ENCODE results near the gene CD274. TPM values are rescaled to one million over a fixed set of nuclear protein-coding genes. Genes with fewer than 3 reads are reported as not detected.
"Not testable (repeated sequence)": the region's sequence is repeated elsewhere in the genome, so short reads cannot be mapped to it uniquely, and the experiment has no call there.

The CD274 gene
- total and polyA plus RNA-seq, 2 donors (not counting 3 experiments of a cell fraction or from before 2014, with no cell fraction given), result 25.4 to 26.8 TPM

DNA sequence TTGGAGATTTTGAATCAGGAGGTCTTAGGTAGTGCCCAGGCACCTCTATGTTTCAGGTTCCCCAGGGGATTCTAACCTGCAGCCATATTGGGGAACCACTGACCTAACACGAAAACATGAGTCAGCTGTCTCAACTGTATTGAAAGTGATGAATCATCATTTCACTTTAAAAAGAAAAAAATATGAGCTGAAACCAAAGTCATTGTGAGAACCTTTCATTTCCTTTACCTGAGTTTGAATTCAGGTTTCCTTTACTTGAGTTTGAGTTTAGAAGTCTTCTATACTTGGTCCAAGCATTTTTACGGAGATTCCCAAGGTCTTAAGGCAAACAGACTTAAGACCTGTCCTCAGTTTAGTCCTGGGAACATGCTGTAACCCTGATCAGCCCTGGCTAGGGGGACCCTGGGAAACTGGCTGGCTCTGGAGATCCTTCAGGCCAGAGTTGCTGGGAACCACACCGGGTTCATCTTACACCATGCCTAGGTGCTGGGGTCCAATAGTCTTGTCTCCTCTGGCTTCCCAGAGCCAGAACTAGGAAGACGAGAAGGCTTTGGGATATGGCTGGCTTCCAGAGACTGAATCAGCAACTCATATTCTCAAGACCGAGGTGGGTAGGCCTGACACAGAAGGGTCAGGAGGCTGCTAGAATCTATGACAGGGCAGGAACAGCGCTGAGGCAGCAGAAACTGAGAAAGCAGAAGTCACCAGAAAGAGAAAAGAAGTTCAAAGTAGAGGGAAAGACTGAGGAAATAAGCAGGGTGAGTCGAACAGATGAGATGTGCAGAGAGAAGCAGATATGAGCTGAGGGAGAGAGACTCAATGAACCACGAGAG, 43.6 kb downstream of the CD274 start:
- TF ChIP-seq MYC (IDR thresholded peaks at IDR 0.05; ENCODE audit: low read depth, low read length) (no peak), FOS (IDR thresholded peaks at IDR 0.05; ENCODE audit: borderline replicate concordance, insufficient read depth, low read length) (peak; percentile 54), JUN (IDR thresholded peaks at IDR 0.05; ENCODE audit: borderline replicate concordance, insufficient read depth, insufficient read length, low read depth) (peak; percentile 70)
- CTCF ChIA-PET, result interaction anchor here (0.6 to 2.2 kb wide), 3 partner anchors 11 to 305 kb away, joined by 3 to 6 read pairs (median 3); no protein-coding TSS in a partner anchor
- Histone ChIP-seq H3K27ac (ENCODE audit: insufficient read depth, low read depth, low read length) (peak overlapping the region; percentile 92), H3K4me3 (replicated peaks in 1 of 3; ENCODE audit: insufficient read depth in 1 of 3, low read depth in 1 of 3, low read length in 3 of 3) (no peak overlapping the region), H3K9ac (replicated peaks; ENCODE audit: extremely low read depth, insufficient read depth, low read length) (peak overlapping the region; percentile 38), H2AFZ (ENCODE audit: low read depth, low read length) (peak overlapping the region; percentile 78), H4K20me1 (replicated peaks; ENCODE audit: control insufficient read depth, extremely low read depth, insufficient read depth, low read length) (no peaks in the 10 kb centered on the region), H3K9me1 (replicated peaks; ENCODE audit: control insufficient read depth, extremely low read depth, insufficient read depth, low read length) (no peaks in the 10 kb centered on the region), H3K4me2 (ENCODE audit: insufficient read depth, low read length) (no peak overlapping the region), H3K79me2 (ENCODE audit: control insufficient read depth, insufficient read depth, low read length) (no peaks in the 10 kb centered on the region), H3K9me3 (replicated peaks; ENCODE audit: control insufficient read depth, insufficient read depth, low read length) (no peaks in the 10 kb centered on the region), H3K36me3 (ENCODE audit: control insufficient read depth in 2 of 2, extremely low read depth in 1 of 2, insufficient read depth in 2 of 2, low read length in 2 of 2) (no peaks in the 10 kb centered on the region), H3K4me1 (ENCODE audit: control insufficient read depth, extremely low read depth, insufficient read depth, low read length) (peaks cover 30% of the 10 kb centered on the region), H3K27me3 (ENCODE audit: control insufficient read depth in 2 of 2, insufficient read depth in 2 of 2, low read length in 2 of 2) (no peaks in the 10 kb centered on the region)
- dilution Hi-C loops (cut with MboI; ENCODE audit: extremely low pct_ligation_motif_present, low sequenced_read_pairs) (no loop called here), intact Hi-C loops (cut with micrococcal nuclease) (no loop called here)
- BruUV-seq (replicated peaks), result no TSS peak
- DNase-seq (ENCODE audit: low read depth, low spot score), result peak; percentile 70
- FAIRE-seq, result peak; percentile 65
- POLR2A ChIA-PET, result interaction anchor here (1.1 kb wide), 1 partner anchor 44 kb away, joined by 4 read pairs; the partner anchor contains the start of gene CD274

DNA sequence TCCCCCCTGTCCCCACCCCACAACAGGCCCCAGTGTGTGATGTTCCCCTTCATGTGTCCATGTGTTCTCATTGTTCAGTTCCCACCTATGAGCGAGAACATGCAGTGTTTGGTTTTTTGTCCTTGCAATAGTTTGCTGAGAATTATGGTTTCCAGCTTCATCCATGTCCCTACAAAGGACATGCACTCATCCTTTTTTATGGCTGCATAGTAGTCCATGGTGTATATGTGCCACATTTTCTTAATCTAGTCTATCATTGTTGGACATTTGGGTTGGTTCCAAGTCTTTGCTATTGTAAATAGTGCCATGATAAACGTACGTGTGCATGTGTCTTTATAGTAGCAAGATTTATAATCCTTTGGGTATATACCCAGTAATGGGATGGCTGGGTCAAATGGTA, 44.4 kb downstream of the CD274 start:
- H3K27ac ChIP-seq (ENCODE audit: insufficient read depth, low read depth, low read length); H3K9me3 ChIP-seq (replicated peaks; ENCODE audit: control insufficient read depth, insufficient read depth, low read length); DNase-seq (ENCODE audit: low read depth, low spot score); H3K27me3 ChIP-seq (ENCODE audit: control insufficient read depth in 2 of 2, insufficient read depth in 2 of 2, low read length in 2 of 2); BruUV-seq (replicated peaks); H3K9ac ChIP-seq (replicated peaks; ENCODE audit: extremely low read depth, insufficient read depth, low read length); intact Hi-C loops (cut with micrococcal nuclease); H3K36me3 ChIP-seq (ENCODE audit: control insufficient read depth in 2 of 2, extremely low read depth in 1 of 2, insufficient read depth in 2 of 2, low read length in 2 of 2); H3K4me3 ChIP-seq (replicated peaks in 1 of 3; ENCODE audit: insufficient read depth in 1 of 3, low read depth in 1 of 3, low read length in 3 of 3); H3K4me2 ChIP-seq (ENCODE audit: insufficient read depth, low read length); H3K79me2 ChIP-seq (ENCODE audit: control insufficient read depth, insufficient read depth, low read length); H3K9me1 ChIP-seq (replicated peaks; ENCODE audit: control insufficient read depth, extremely low read depth, insufficient read depth, low read length); FAIRE-seq; H2AFZ ChIP-seq (ENCODE audit: low read depth, low read length); dilution Hi-C loops (cut with MboI; ENCODE audit: extremely low pct_ligation_motif_present, low sequenced_read_pairs); H4K20me1 ChIP-seq (replicated peaks; ENCODE audit: control insufficient read depth, extremely low read depth, insufficient read depth, low read length); POLR2A ChIA-PET: not testable (repeated sequence)
- CTCF ChIA-PET, result interaction anchor here (2.2 kb wide), 1 partner anchor 35 kb away, joined by 6 read pairs; no protein-coding TSS in a partner anchor
- peaks cover 30% of the 10 kb centered on the region for H3K4me1 ChIP-seq (ENCODE audit: control insufficient read depth, extremely low read depth, insufficient read depth, low read length)

All from endothelial cell of umbilical vein (primary cell).